ENCODE data around the gene OR2G2. TPM values are rescaled to one million over a fixed set of nuclear protein-coding genes. Genes with fewer than 3 reads are reported as not detected.

Gene OR2G2, protein sequence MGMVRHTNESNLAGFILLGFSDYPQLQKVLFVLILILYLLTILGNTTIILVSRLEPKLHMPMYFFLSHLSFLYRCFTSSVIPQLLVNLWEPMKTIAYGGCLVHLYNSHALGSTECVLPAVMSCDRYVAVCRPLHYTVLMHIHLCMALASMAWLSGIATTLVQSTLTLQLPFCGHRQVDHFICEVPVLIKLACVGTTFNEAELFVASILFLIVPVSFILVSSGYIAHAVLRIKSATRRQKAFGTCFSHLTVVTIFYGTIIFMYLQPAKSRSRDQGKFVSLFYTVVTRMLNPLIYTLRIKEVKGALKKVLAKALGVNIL
- not detected in 2 replicates for polyA plus RNA-seq

DNA sequence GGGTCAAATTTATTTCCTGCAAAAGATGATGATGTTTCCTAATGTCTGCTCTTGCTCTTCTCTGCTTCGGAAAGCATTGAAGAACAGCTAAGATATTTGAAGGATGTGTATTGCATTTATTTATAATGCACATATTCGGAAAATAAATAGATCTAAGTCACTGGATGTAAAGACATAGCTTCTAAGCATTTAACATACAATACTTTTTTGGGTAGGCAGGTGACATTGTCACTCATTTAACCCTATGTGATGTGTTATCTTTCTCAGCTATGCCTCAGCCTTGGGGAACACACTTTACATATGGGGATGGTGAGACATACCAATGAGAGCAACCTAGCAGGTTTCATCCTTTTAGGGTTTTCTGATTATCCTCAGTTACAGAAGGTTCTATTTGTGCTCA is at the start of gene OR2G2:
OR2G2 (plus strand) TSS at position 301 of the 400 bp plus-strand sequence; CDS start at position 301, 0 bp downstream.

DNA sequence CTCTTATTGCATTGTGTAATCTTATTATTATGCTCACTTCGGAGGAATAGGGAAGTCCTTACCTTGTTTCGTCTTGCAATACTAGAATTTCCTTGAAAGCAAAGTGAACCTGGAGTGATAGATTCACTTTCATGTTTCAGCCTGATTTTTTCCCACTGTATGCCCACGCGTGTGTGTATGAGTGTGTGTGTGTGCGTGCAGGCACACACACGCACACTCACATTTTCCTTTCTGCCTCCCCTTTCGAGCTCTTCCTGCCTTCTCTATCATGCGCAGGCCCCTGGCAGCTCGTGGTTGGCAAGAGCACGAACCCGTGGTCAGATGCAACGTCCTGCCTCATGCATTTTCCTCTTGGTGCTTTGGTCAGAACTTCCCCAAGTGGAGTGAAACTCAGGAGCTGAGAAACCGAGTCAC is 39.4 kb upstream of the OR2G2 start, which contains the start of gene GCSAML:
GCSAML (plus strand) TSS at position 366 of the 414 bp plus-strand sequence. CDS start 58 bp downstream, outside the sequence.

DNA sequence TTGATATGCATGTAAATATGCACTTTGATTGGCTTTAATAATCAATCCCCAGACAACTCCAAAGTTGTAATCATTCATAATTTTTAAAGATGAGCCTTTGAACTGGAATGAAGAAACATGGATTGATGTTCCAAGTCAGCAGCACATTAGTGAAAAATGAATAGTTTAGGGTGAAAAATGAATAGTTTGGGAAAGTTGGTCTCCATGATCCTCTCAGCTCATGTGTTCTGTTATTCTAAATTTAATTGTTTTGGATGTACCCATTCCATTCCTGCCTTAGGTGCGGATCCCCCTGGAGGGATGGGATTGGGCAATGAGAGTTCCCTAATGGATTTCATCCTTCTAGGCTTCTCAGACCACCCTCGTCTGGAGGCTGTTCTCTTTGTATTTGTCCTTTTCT is 17.1 kb downstream of the OR2G2 start, which contains the start of gene OR2G3:
OR2G3 (plus strand) TSS at position 301 of the 400 bp plus-strand sequence; CDS start at position 301, 0 bp downstream.

Other genes with a start within 250 kb of the OR2G2 start
- 6.0 and 12.5 TPM in 2 replicates for gene NLRP3, start 172.2 kb upstream of the OR2G2 start, polyA plus RNA-seq
- gene OR2B11, start 130.3 kb upstream of the OR2G2 start, polyA plus RNA-seq = 0.43 TPM in 1 of 2 replicates, not detected in the other
- 0.11 TPM in 1 of 2 replicates, not detected in the other for gene OR2C3, start 51.9 kb upstream of the OR2G2 start, polyA plus RNA-seq
- 0.06 and 1.9 TPM in 2 replicates for gene GCSAML, start 39.2 kb upstream of the OR2G2 start, polyA plus RNA-seq
- not detected in 2 replicates for gene OR2G3, start 17.2 kb downstream of the OR2G2 start, polyA plus RNA-seq
- gene OR13G1, start 91.4 kb downstream of the OR2G2 start, polyA plus RNA-seq = not detected in 2 replicates
- not detected in 2 replicates for gene OR6F1, start 128.3 kb downstream of the OR2G2 start, polyA plus RNA-seq
- not detected in 2 replicates for gene OR14K1, start 150.3 kb downstream of the OR2G2 start, polyA plus RNA-seq
- not detected in 2 replicates for gene OR14A2, start 159.8 kb downstream of the OR2G2 start, polyA plus RNA-seq
- not detected in 2 replicates for gene OR1C1, start 172.2 kb downstream of the OR2G2 start, polyA plus RNA-seq
- gene OR14A16, start 235.8 kb downstream of the OR2G2 start, polyA plus RNA-seq = not detected in 2 replicates

All from Purkinje cell (primary cell).